ENCODE data around the gene UIMC1.

GRCh38 chr5:176947847-176948246 lies 58.7 kb downstream of the UIMC1 start:
- no peak for TF ChIP-seq CTCF (IDR thresholded peaks at IDR 0.05; ENCODE audit: low read depth, low read length, poor library complexity, severe bottlenecking)
- no peak for TF ChIP-seq EZH2phosphoT487 (IDR thresholded peaks at IDR 0.05; ENCODE audit: borderline replicate concordance, low read length)
